NOMO-1 treated with DMSO at 0.1 percent for 48 hours (cell line): ENCODE results near the gene DRC7.
"Not testable (repeated sequence)": the region's sequence is repeated elsewhere in the genome, so short reads cannot be mapped to it uniquely, and the experiment has no call there.

Experiments
- DNase-seq: peaks from one replicate; lab custom pipeline; 2025; ENCODE audit not compliant: unreplicated experiment; lab: John Stamatoyannopoulos, UW

DRC7 gene

DNA sequence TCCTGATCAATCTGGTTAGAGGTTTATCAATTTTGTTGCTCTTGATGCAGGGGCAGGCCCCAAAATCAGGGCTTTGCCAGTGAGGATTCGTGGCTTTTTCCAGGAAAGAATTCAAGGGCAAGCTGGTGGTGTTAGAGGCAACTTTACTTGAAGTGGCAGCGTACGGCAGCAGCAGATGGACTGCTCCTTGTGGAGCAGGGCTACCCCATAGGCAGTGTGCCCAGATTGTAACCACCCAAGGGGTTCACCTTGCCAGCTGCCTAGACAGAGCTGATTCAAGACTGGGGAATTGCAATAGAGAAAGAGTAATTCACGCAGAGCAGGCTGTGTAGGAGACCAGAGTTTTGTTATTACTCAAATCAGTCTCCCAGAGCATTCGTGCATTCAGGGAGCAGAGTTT, 16.7 kb downstream of the DRC7 start:
- no peak for DNase-seq

DNA sequence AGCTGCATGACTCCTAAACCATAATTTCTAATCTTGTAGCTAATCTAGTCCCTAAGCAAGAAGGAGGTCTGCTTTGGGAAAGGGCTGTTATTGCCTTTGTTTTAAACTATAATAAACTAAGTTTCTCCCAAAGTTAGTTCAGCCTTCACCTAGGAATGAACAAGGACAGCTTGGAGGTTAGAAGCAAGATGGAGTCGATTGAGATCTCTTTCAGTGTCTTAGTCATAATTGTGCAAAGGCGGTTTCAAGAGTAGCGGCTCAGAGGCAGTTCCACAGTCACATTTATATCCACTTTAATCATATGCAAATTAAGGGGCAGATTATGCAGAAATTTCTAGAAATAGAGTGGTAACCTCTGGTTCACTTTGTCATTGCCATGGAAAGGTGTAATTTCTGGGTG, 17.4 kb downstream of the DRC7 start:
- DNase-seq: no peak

DNA sequence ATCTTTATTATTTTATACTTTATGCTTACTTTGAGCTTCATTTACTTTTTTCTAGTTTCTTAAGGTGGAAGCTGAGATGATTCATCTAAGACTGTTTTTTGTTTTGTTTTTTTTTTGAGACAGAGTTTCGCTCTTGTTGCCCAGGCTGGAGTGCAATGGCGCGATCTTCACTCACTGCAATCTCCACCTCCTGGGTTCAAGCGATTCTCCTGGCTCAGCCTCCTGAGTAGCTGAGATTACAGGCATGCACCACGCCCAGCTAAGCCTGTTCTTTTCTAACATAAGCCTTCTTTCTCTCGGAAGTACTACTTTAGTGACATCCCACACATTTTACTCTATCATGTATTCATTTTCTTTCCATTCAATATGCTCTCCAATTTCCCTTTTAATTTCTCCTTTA, 18.0 kb downstream of the DRC7 start:
- DNase-seq: not testable (repeated sequence)

DNA sequence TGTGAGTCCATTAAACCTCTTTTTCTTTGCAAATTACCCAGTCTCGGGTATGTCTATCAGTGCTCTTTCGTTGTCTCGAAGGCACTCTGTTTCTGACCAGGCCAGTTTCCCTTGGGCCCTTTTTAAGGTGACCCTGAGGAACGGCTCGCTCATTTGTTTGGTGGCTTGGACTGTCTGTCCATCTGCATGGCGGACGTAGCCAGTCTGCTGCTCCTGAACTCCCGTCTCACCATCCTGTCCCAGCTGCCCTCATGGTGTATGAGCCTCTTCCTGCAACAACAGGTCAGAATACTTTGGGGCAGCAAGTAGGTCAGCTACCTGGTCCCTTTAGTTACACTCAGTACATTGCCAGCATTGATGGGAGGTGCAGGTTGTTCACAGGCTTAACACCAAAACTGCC, 19.0 kb downstream of the DRC7 start:
- DNase-seq: no peak

DNA sequence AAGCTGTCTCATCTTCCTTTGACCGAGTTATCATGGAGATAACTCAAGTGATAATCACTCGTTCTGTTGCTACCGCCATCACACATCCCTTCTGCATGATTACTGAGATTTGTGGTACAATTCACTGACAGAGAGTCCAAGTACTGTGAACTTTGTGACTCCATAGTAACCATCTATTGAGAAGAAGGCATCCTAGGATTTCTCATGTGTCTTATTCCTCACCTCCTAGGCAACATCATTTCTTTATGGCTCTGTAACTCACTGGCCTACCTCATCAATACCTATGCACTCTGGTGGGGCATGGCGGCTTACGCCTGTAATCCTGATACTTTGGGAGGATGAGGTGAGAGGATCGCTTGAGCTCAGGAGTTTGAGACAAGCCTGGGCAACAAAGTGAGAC, 19.4 kb downstream of the DRC7 start:
- no peak for DNase-seq

DNA sequence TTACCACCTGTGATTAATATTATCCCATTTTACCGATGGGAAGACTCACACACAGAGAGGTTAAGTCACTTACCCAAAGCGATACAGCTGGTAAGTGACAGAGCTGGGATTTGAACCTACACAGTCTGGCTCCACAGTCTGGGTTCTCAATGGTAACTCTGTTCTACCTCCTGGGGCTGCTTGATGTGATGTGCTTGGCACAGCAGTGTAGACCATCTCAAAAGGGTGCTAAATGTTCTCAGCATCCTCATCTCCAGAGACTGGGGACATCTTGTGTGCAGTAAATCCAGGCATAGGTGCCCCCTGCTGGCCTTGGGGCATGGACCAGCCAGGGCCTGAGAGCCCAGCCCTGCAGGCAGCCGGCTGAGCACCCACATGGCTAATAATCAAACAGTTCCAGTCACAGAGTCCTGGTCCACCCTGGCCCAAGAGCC, 25.6 kb downstream of the DRC7 start:
- DNase-seq: peak; percentile 42

DNA sequence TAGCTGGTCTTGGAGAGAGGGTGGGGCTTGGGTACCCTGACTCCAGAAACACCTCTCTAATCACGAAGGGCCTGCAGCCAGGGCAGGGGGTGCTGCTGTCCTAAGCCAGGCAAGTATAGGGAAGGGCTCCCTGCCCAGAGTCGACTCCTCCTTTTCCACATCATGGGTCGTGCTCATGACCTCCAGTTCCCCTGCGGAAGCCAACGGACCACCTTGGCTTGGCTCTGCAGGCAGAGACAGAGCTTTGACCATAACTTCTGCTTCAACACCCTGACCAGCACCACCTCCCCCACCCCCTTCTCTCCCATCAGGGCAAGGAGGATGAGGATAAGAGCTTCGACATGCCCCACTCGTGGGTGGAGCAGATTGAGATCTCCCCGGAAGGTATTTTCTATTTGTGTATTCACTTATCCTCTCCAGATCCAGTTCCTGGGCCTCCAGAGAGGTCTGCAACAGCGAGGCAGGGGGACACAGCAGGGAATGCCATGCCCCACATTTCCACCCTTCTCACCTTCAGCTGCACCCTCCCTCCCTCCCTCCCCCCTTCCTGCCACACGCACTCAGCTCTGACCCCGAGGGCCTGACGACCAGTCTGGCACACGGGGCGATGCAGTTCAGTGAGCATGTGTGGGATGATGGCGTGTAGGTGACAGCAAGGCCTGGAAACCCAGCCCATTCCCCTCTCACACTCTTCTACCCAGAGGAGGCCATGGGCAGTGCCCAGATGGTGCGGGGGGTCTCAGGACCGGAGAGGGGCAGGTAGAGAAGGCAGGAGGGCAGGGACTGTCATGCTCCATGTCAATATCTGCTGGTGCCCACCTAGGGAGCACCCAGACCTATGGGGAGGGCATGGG, 27.0 kb downstream of the DRC7 start:
- no peak for DNase-seq

DNA sequence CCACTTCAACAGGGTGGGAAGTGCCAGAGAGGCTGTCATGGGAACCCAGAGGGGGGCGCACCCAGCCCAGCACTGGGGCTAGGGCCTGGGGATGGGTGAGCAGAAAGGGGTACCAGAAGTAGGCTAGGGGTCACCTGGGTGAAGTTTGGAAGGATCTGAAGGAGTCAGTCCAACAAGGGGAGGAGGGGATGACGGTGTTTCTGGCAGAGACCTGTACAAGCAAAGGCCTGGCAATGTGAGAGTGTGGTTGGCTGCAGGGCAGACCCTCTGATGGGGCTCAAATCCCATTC, 27.5 kb downstream of the DRC7 start:
- no peak for DNase-seq

DNA sequence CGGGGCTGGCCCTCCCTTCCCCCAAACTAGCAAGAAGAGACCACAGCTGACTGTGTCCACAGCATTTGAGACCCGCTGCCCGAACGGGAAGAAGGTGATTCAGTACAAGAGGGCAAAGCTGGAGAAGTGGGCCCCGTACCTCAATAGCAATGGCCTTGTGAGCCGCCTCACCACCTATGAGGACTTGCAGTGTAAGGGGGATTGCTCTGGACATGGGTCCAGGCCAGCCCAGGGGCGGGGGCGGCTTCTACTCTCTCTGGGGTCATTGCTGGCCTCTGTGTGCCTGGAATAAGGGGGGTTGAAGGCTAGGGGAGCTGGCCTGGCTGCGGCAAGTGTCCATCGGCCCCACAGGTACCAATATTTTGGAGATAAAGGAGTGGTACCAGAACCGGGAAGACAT, 28.0 kb downstream of the DRC7 start:
- no peak for DNase-seq

DNA sequence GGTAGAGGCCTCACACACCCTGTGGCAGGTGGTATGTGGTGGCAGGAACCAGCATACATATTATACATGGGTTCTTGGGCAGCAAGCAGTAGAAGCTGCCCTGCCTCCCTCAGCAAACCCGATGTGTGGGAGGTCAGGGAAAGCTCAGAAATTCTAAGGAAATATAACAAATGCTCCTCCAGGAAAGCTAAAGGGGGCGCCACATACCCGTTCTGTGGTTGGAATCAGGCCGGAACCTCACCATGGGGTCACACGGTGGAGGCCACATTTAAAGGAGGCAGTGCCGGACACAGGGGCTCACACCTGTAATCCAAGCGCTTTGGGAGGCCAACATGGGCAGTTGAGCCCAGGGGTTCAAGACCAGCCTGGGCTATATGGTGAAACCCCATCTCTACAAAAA, 28.6 kb downstream of the DRC7 start:
- DNase-seq: no peak

DNA sequence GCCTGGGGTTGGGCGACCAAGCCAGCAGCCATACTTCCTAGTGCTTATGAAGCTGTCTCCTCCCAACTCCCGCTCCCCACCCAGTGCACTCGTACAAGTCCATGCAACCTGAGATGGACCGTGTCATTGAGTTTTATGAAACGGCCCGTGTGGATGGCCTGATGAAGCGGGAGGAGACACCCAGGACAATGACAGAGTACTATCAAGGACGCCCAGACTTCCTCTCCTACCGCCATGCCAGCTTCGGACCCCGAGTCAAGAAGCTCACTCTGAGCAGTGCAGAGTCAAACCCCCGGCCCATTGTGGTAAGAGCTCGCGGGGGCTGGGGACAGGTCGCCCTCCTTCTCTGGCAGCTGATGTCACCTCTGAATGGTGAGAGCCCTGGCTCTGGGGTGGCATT, 29.9 kb downstream of the DRC7 start:
- no peak for DNase-seq

DNA sequence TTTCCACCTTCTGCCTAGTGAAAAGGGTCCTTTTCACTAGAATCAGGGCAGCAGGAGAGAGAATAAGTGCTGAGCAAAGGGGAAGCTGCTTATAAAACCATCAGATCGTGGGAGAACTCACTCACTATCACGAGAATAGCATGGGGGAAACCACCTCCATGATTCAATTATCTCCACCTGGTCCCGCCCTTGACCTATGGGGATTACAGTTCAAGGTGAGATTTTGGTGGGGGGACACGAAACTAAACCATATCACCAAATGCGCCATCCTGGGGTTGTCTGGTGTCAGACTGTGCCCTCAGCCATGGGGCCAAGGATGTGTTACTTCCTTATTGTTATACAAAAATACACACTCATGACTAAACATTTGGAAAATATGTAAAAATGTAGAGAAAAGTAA, 30.5 kb downstream of the DRC7 start:
- peak; percentile 4 for DNase-seq

DNA sequence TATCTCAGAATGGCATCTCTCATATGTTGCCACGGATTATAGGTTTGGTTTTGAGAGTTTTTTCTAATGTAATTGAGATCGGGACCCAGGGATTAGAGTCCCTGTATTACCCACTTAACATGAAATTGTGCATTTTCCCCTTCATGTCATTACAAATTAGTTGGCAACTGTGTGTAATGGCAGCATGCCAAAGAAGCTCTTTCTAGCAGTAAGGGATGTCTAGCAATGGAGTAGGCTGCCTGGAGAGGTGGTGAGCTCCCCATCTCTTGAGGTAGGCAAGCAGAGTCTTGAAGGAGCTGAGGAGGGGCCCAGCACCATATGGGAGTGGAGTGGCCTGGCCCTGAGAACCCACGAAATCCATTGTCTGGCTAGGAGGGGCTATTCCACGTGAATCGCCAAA, 30.9 kb downstream of the DRC7 start:
- no peak for DNase-seq

DNA sequence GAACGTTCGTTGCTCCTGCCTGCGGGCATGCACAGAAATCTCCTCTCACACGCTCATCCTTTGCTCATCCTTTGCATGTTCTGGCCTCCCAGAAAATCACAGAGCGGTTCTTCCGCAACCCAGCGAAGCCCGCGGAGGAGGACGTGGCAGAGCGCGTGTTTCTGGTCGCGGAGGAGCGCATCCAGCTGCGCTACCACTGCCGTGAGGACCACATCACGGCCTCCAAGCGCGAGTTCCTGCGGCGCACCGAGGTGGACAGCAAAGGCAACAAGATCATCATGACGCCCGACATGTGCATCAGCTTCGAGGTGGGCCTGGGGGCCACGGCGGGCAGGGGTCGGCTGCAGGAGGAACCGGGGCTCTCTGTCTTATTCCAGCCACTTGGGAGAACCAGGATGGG, 31.4 kb downstream of the DRC7 start:
- no peak for DNase-seq

DNA sequence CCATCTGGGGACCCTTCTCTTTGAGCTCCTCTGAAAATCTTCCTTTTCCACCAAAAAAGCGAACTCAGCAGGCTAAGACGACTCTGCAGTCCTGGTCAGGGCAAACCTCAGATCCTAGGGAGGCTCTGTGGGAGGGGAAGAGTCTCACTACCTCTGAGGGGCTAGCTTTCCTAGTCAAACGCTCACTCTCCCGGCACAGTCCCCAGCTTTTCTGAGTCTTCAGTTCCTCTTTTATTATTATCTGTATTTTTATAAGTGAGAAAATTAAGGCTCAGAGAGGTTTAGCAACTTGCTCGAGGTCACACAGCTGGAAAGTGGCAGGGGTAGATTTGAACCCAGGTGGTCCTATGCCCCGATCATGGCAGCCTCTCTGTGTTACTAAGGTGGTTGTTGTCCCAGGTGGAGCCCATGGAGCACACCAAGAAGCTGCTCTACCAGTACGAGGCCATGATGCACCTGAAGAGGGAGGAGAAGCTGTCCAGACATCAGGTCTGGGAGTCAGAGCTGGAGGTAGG, 31.9 kb downstream of the DRC7 start:
- DNase-seq: no peak

DNA sequence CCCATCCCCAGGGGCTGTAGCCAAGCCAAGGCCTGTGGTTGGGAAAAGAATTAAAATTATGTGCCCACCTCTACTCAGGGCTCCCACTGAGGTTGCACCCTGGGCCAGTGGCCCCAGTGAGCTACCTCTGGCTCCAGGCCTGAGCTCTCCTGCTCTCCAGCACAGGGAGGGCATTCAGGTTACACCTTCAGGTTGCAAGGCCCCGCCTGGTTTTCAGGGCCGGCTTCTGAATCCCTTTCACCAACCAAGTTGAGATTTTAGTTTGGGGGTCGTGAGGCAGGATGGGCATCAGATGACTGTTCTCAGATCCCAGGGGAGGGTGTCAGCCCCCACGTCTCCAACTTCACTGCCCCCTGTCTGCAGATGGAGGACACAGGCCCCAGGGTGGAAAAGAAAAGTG, 33.0 kb downstream of the DRC7 start:
- DNase-seq: no peak

DNA sequence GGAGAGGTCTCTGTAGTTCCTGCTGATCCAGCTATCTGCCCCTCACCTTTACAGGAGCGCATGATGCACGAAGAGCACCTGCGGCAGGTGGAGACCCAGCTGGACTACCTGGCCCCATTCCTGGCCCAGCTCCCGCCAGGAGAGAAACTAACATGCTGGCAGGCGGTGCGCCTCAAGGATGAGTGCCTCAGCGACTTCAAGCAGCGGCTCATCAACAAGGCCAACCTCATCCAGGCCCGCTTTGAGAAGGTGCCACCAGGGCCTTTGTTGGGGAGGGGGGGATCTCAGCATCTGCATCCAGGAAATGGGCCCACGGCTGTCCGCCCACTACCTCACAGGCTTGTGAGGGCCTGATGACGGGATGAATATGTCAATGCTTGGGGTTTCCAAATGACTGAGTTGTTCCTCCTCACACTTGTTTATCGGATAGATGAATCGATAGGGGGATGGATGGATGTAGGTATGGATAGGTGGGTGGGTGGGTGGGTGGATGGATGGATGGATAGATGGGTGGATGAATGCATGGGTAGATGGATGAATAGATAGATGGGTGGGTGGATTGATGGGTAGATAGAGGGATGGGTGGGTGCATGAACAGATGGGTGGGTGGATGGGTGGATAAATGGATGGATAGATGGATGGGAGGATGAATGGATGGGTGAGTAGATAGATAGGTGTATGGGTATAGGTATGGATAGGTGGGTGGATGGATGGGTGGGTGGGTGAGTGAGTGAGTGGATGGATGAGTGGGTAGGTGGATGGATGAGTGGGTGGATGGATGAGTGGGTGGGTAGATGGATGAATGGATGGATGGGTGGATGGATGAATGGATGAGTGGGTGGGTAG, 34.0 kb downstream of the DRC7 start:
- no peak for DNase-seq

DNA sequence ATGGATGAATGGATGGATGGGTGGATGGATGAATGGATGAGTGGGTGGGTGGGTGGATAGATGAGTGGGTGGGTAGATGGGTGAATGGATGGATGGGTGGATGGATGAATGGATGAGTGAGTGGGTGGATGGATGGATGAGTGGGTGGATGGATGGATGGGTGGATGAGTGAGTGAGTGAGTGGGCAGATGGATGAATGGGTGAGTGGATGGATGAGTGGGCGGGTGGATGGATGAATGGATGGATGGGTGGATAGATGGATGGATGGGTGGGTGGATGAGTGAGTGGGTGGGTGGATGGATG, 34.5 kb downstream of the DRC7 start:
- DNase-seq: no peak

DNA sequence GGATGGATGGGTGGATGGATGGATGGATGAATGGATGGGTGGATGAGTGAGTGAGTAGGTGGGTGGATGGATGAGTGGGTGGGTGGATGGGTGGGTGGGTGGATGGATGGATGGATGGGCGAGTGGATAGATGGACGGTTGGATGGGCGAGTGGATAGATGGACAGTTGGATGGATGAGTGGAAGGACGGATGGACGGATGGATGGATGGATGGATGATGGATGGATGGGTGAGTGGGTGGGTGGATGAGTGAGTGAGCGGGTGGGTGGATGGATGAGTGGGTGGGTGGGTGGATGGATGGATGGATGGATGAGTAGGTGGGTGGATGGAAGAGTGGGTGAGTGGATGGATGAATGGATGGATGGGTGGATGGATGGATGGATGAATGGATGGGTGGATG, 35.2 kb downstream of the DRC7 start:
- not testable (repeated sequence) for DNase-seq

DNA sequence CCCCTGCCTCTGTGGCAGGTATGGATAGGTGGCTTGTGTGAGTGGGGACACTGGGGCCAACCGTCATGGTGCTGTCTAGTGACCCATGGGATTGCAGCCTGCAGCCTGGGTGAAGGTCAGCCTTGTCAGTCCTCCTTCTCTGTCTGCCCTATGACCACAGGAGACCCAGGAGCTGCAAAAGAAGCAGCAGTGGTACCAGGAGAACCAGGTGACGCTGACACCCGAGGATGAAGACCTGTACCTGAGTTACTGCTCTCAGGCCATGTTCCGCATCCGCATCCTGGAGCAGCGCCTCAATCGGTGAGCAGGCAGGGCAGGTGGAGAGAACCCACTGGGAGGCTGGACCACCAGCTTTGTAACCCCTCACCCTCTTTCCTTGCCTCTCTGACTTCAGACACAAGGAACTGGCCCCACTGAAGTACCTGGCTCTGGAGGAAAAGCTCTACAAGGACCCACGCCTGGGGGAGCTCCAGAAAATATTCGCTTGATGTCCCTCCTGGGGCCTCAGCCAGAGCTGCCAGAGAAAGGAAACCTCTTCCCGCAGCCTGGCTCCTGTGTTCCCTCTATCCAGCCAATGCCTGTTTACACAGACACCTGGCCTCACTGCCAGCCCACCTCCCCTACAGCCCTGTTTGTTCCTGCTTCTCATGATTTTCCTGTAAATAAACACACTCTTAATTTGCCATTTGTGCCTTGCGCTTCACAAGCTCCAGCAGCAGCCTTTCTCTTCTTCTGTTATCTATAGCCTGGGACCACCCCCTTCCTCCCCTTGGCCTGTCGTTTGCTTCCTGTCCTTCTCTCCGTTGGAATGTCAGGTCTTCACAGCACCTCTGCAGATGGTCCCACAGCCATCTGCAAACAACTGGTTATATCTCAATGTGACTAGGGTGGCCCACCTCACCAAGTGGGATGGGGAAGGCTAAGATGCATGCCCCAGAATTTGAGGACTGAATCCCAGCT, 36.4 kb downstream of the DRC7 start:
- no peak for DNase-seq

DNA sequence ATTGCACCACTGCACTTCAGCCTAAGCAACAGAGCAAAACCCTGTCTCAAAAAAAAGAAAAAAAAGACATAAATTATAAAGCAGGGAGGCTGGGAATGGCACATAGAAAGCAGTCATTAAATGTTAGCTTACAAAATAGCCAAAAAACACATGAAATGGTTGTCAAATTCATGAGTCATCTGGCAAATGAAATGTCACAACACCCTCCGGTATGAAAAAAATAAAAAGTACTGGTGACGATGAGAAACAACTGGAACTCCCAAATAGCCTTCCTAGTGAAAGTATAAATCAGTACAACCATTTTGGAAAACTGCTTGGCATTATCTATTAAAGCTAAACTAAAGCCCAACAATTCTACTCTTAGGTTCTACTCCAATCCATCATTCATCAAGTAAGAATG, 37.4 kb downstream of the DRC7 start:
- peak; percentile 44 for DNase-seq
